ENCODE measurements around the gene SULF2. TPM values are rescaled to one million over a fixed set of nuclear protein-coding genes. Genes with fewer than 3 reads are reported as not detected.

Gene SULF2
- total RNA-seq, 1 donor from 2014 or later, result 62.1 TPM

DNA sequence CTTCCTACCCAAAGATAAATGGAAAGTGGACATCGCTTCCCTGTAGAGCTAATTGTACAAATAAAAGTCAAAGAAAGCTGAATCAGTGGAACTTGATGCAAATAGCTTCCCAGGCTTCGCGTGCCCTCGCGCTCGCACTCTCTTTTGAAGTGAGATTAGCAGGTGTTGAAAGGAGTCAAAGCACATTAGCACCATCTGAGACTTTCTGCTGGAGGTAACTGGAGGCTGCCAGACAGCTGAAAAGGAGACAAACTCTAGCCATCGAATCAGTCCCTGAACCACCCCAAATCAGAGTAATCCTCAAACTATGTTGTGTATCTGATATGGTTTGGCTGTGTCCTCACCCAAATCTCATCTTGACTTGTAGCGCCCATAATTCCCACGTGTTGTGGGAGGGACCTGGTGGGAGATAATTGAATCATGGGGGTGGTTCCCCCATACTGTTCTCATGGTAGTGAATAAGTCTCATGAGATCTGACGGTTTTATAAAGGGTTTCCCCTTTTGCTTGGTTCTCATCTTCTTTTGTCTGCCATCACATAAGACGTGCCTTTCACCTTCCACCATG is 23.7 kb downstream of the SULF2 start:
- H3K27me3 Mint-ChIP-seq (ENCODE audit: unreplicated experiment), result peaks cover 10% of the 10 kb centered on the region
- H3K4me3 Mint-ChIP-seq (ENCODE audit: unreplicated experiment), result no peak overlapping the region
- DNase-seq (ENCODE audit: low spot score), result no peak
- no peak overlapping the region for H3K27ac Mint-ChIP-seq (ENCODE audit: unreplicated experiment)
- TF ChIP-seq, protein P1, sequence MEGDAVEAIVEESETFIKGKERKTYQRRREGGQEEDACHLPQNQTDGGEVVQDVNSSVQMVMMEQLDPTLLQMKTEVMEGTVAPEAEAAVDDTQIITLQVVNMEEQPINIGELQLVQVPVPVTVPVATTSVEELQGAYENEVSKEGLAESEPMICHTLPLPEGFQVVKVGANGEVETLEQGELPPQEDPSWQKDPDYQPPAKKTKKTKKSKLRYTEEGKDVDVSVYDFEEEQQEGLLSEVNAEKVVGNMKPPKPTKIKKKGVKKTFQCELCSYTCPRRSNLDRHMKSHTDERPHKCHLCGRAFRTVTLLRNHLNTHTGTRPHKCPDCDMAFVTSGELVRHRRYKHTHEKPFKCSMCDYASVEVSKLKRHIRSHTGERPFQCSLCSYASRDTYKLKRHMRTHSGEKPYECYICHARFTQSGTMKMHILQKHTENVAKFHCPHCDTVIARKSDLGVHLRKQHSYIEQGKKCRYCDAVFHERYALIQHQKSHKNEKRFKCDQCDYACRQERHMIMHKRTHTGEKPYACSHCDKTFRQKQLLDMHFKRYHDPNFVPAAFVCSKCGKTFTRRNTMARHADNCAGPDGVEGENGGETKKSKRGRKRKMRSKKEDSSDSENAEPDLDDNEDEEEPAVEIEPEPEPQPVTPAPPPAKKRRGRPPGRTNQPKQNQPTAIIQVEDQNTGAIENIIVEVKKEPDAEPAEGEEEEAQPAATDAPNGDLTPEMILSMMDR (IDR thresholded peaks at IDR 0.05; ENCODE audit: unreplicated experiment), result no peak
- H3K36me3 Mint-ChIP-seq (ENCODE audit: low read depth, unreplicated experiment), result peaks cover 7% of the 10 kb centered on the region
- no peaks in the 10 kb centered on the region for H3K9me3 Mint-ChIP-seq (ENCODE audit: unreplicated experiment)
- peaks cover 15% of the 10 kb centered on the region for H3K4me1 Mint-ChIP-seq (ENCODE audit: unreplicated experiment)

DNA sequence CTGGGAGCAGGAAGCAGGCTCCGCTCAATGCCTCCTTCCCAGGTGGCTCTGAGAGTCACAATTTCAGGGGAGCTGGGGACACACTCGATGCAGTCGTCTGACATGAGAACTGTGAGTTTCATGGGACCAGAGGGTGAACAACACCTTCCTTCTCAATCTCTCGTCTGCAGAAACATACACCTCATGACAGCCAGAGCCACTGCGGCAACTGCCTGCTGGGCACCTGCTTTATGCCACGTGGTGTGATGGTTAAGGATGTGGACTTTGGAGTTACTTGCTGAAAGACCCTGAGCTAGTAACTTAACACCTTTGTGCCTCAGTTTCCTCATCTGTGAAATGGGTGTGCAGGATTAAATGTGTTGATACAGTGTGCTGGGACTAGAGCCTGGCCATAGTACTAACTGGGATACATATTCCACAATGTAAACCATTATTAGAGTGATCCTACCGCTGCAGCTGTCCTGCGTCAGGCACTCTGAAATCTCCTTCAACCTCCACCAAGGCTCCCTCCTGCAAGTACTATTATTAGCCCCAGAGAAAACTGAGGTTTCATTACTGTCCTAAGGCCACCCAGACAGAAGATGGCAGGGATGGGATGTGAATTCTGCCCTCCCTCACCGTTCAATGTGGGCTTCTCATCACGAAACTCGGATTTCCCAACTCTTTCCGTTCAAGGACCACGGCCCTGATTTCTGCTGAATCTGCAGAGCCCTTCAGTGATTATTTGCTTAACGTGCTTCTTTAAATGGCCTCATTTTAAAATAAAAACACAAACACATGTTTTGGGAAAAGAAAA is 24.4 kb downstream of the SULF2 start:
- Mint-ChIP-seq H3K27ac (ENCODE audit: unreplicated experiment) (no peak overlapping the region), H3K4me1 (ENCODE audit: unreplicated experiment) (peaks cover 8% of the 10 kb centered on the region)

DNA sequence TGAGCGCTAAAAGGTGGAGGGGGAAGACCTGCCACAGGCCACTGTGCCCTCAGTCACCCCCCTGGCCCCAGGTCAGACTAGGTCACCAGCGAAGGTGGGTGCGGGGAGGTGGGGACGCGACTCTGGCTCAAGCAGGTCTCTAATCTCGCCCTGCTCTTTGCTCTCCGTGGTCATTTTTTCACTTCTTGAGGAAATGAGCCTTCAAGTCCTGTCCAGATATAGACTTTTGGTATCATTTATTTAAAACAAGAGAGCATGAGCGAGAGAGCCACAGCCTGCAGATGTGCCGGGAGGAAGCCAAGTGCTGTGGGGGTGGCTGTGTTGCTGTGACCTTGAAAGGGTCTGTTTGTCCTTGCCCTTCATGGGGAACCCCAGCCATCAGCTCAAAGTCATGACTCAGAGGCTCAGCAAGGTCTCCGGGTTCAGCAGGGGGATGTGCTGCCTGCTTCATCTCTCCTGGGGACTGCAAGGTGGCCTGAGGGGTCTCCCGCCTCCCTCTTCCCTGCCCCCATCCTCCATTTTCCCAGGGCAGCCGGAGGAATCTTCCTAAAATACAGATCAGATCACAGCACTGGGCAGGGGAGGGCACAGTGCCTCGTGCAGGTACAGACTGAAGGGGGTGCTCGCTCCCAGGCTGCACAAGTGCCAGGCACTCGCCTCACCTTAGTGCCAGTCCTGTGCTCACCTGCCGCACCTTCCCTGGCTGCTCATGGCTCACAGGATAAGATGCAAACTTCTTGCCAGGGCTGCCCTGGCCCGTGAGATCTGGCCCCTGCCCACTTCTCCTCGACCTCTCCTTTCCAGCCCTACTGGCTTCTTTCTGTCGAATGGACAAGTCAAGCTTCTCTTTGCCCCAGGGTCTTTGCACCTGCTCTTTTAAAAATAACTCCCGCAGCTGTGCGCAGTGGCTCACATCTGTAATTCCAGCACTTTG is 26.5 kb downstream of the SULF2 start:
- DNase-seq (ENCODE audit: low spot score), result no peak
- Mint-ChIP-seq H3K4me3 (ENCODE audit: unreplicated experiment) (no peak overlapping the region), H3K9me3 (ENCODE audit: unreplicated experiment) (no peaks in the 10 kb centered on the region), H3K36me3 (ENCODE audit: low read depth, unreplicated experiment) (no peaks in the 10 kb centered on the region), H3K4me1 (ENCODE audit: unreplicated experiment) (no peaks in the 10 kb centered on the region), H3K27me3 (ENCODE audit: unreplicated experiment) (peaks cover 2% of the 10 kb centered on the region), H3K27ac (ENCODE audit: unreplicated experiment) (no peak overlapping the region)
- TF ChIP-seq, protein P1 (IDR thresholded peaks at IDR 0.05; ENCODE audit: unreplicated experiment), result no peak

More for the DNA sequence above, 24.4 kb downstream of the SULF2 start:
- Mint-ChIP-seq H3K27me3 (ENCODE audit: unreplicated experiment) (peaks cover 9% of the 10 kb centered on the region), H3K4me3 (ENCODE audit: unreplicated experiment) (no peak overlapping the region), H3K36me3 (ENCODE audit: low read depth, unreplicated experiment) (peaks cover 7% of the 10 kb centered on the region), H3K9me3 (ENCODE audit: unreplicated experiment) (no peaks in the 10 kb centered on the region)
- no peak for DNase-seq (ENCODE audit: low spot score)
- TF ChIP-seq, protein P1 (IDR thresholded peaks at IDR 0.05; ENCODE audit: unreplicated experiment), result no peak

DNA sequence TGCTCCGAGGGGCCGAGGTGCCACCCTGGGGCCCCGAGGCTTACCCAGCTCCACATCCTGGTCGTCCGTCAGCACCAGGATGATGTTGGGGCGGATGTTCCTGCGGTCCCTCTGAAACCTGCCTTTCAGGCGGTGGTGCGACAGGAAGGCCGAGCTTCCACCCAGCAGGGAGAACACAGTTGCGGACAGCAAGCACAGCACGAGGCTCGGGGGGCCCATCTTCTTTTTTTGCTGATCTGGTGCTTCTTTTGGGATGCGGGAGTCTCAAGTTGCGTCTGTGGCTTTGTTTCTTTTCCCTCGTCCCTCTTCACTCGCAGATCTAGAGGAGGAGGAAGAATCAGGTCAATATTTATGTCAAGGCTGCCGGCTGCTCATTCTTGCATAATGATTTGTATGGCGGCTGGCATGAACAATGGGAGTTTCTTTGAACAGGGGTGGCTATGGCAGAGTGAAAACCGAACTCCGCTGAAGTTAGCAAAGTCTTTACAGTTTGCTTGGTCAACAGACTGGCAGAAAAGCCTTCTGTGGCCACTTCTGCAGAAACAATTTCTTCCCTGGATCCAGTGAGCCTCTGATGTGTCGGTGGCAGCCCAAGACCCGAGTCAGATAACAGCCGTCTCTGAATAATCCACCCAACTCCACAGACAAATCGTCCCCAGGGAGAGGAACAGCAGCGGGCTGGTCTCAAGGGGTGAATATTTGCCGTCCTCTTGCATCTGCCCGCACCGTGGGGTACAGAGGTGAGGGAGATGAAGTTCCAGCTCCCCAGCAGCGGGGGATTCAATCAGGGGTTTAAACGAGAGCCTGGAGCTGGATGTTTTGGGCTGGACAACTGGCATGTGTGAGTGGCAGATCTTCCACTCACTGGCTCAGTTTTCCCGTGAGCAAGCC is 27.9 kb downstream of the SULF2 start:
- H3K4me1 Mint-ChIP-seq (ENCODE audit: unreplicated experiment), result no peaks in the 10 kb centered on the region
- H3K4me3 Mint-ChIP-seq (ENCODE audit: unreplicated experiment), result no peak overlapping the region
- peaks cover 1% of the 10 kb centered on the region for H3K27me3 Mint-ChIP-seq (ENCODE audit: unreplicated experiment)
- no peak for DNase-seq (ENCODE audit: low spot score)
- H3K9me3 Mint-ChIP-seq (ENCODE audit: unreplicated experiment), result no peaks in the 10 kb centered on the region
- TF ChIP-seq, protein P1 (IDR thresholded peaks at IDR 0.05; ENCODE audit: unreplicated experiment), result no peak
- H3K27ac Mint-ChIP-seq (ENCODE audit: unreplicated experiment), result no peak overlapping the region
- no peaks in the 10 kb centered on the region for H3K36me3 Mint-ChIP-seq (ENCODE audit: low read depth, unreplicated experiment)

All from endothelial cell (in vitro differentiated cells).